ENCODE results near the gene GALNT2. TPM values are rescaled to one million over a fixed set of nuclear protein-coding genes. Genes with fewer than 3 reads are reported as not detected.

Gene GALNT2
- total RNA-seq, 1 donor from 2014 or later, result 144 TPM

GRCh38 chr1:230313453-230314141 lies 246.6 kb downstream of the GALNT2 start:
- no peak for DNase-seq (ENCODE audit: low spot score)

- DNase-seq (ENCODE audit: low spot score), result no peak
These were observed 247.1 kb downstream of the GALNT2 start for GRCh38 chr1:230314142-230314470.

GRCh38 chr1:230315099-230315498 lies 248.1 kb downstream of the GALNT2 start:
- DNase-seq (ENCODE audit: low spot score), result peak; percentile 78

DNA sequence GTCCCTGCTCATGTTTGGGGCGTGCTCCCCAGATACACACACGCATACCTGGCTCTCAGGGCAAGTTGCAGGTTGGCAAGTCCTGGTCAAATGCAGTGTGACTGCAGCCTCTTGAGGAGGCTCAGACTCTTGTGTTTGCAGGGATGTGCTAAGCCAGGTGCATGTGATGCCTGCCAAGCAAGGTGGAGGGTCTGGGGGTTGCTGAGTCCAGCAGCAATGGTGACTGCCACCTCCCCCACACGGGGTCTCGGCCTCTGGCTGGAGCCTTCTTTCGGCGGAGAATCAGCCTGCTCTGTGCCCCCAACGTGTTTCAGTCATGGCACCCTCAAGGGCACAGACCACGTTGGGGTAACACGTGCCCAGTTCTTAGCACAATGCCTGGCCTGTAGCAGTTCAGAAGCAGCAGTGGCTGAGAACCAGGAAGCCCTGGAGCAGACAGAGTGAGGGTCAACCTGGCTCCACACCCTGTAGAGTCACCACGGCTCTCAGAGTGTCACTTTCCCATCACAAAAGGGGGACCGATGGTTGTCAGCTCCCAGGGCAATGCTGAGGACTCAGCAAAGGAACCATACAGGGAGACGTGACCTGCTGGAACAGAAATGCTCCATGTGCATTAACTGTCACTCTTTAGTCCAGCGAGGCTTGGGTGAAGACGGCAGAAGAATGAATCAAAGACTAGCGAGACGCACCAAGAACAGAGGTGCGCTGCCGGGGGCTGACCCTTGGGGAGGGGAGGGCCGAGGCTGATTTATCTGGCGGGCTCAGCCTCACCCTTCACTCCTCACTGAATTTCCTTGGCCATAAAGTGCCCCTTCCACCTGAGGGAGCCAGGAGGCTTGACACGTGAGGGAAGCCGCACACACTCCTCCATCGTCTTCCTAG lies 250.1 kb downstream of the GALNT2 start:
- DNase-seq (ENCODE audit: low spot score), result peak; percentile 79

- peak; percentile 80 for DNase-seq (ENCODE audit: low spot score)
These were observed 251.1 kb downstream of the GALNT2 start for GRCh38 chr1:230317823-230318819.

DNA sequence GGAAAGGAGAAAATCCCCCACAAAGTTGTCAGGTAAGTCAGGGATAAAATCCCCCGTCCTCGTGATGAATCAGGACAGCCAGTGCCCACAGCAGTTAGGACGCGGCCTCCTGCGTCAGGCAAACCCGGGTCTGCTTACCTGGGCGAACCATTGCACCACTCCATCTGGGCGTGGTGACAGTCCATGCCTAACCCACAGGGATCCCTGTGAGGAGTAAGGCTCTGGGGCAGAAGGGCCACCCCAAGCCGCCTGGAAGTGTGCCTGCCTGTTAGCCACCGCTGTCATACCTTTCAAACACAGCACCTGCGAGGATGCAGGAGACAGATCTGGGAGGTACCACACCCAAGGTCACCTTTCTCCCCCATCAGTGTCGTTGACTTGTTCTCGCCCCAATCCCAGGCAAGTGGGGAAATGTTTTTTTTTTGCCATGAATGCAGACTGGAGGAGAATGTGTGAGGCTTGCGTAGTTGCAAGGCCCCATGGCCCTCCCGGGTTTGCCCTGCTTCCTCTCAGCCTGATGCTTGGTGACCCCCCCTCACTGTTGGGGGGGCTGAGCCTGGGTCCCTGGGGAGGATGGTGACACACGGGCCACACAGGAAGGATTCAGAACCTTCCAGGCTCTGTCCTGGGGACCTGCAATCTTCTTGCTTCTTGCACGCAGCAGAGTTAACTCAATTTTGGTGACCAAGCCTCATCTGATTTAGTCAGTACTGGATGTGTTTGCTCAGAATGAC lies 252.1 kb downstream of the GALNT2 start:
- peak; percentile 72 for DNase-seq (ENCODE audit: low spot score)

GRCh38 chr1:230320804-230321203 lies 253.8 kb downstream of the GALNT2 start:
- DNase-seq (ENCODE audit: low spot score), result no peak

DNA sequence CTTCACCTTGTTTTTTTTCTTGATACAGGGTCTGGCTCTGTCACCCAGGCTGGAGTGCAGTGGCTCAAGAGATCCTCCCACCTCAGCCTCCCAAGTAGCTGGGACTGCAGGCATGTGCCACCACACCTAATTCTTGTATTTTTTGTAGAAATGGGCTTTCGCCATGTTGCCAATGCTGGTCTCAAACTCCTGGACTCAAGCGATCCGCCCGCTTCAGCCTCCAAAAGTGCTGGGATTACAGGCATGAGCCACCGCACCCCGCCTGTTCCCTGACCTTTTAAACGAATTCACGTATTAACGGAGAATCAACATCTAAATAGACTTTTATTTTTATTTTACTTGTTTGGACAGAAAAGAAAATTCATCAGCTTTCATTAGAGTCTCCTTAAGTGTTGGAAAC lies 254.3 kb downstream of the GALNT2 start:
- peak; percentile 68 for DNase-seq (ENCODE audit: low spot score)

GRCh38 chr1:230321741-230322420 lies 254.8 kb downstream of the GALNT2 start:
- peak; percentile 76 for DNase-seq (ENCODE audit: low spot score)

GRCh38 chr1:230322421-230322756 lies 255.4 kb downstream of the GALNT2 start:
- DNase-seq (ENCODE audit: low spot score), result no peak

DNA sequence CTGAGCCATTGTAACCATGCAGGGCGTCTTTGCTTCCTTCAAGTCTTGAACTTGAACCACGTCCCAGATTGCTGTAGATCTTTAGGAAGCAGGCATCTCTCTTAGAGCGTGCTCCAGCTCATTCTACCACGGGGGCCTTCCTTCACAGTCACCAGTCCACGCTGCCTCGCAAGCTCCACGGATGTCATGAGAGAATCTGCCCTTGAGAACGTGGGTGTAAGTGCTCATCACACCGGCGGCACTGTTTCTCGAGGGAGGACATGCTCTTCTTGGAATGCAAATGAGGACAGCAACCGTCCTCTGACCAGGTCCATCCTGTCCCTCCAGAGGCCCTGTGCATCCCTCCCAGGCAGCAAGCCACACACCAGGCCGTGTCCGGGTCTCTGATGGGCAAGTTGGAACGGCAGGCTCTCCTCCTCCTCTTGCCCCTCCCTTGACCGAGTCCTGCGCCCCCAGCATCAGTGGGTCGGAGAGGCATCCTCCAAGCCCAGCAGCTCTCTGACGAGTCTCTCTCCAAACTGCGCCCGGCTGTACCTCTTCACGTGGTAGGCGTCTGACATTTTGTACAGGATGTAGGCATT lies 256.0 kb downstream of the GALNT2 start:
- DNase-seq (ENCODE audit: low spot score), result no peak

DNA sequence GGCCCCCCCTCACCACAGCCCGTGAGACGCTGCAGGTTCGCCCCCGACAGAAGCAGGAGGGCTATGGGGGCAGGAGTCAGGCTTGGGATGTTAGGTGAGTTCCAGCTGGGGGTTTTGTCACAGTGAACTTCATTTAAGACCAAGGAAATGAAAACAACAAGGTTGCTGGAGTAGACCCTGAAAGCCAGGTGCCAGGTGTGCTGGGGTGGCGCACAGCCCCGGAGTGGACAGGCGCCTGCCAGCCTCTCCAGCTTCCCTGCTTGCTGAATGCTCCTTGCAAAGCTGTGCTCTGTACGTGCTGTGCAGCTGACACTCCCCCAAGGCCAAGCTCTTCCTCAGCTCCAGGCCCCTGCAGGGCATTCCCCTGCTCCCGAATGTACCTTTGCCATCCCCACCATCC lies 256.6 kb downstream of the GALNT2 start:
- no peak for DNase-seq (ENCODE audit: low spot score)

- no peak for DNase-seq (ENCODE audit: low spot score)
These were observed 260.2 kb downstream of the GALNT2 start for GRCh38 chr1:230326971-230327891.

DNA sequence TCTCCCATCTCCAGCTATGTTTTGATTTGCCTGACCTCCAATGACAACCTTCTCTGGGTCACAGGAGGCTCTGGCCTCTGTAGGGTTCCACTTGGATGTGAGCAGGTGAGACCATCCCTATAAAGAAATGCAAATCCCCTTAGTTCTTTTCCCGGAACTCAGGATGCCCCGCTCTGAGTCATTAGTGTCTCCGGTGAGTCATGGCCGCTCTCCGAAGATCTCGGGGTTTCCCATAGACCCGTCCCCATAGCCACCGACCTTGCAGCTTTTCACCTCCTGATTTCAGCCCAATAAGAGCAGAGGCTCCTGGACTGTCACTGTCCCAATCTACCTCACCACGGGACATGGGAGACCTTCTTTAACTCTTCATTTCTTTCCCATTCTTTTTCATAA lies 260.9 kb downstream of the GALNT2 start:
- DNase-seq (ENCODE audit: low spot score), result no peak

DNA sequence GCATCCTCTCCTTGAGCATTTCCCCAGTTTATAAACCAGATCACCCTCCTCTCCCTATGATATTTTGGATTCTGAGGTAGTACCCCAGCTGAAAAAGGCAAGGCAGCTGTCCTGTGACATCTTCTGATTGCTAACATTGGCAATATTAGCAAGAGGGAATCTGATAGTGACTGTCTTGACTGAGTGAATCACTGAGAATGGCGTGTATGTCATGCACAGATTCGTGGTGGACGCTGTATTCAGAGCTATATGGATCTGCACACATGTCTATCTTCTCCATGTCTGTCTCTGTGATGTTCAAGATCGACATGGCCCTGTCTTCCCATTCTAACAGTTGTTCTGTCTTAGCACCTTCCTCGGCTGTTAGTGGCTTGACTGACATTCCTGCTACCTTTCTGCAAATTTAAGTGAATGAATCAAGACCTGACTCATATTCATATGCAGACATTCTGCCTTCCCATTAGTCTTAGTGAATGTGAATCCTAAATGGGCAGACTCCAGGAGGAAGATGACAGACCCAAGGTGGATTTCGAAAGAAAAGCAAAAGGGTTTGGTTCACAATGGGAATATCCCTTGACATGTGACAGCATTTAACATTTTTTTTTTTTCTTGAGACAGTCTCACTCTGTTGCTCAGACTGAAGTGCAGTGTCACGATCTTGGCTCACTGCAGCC lies 261.4 kb downstream of the GALNT2 start:
- no peak for DNase-seq (ENCODE audit: low spot score)

- DNase-seq (ENCODE audit: low spot score), result no peak
These were observed 263.1 kb downstream of the GALNT2 start for GRCh38 chr1:230330157-230330556.

Measured in mesenteric fat pad (tissue), 1 donor.